Measurements from ENCODE around the gene NARS2.

DNA sequence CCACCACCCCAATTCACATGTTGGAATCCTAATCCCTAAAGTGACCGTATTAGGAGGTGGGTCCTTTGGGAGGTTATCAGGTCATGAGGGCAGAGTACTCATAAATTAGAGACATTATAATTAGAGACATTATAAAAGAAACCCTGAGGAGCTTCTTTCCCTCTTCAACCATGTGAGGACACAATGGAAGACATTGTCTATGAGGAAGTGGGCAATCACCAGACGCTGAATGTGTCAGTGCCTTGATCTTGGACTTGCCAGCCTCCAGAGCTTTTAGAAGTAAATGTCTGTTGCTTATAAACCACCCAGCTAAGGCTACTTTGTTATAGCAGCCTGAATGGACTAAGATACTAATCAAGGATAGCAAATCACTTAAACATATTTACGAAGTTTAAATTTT lies 171.8 kb downstream of the NARS2 start:
- TF ChIP-seq, protein P1, sequence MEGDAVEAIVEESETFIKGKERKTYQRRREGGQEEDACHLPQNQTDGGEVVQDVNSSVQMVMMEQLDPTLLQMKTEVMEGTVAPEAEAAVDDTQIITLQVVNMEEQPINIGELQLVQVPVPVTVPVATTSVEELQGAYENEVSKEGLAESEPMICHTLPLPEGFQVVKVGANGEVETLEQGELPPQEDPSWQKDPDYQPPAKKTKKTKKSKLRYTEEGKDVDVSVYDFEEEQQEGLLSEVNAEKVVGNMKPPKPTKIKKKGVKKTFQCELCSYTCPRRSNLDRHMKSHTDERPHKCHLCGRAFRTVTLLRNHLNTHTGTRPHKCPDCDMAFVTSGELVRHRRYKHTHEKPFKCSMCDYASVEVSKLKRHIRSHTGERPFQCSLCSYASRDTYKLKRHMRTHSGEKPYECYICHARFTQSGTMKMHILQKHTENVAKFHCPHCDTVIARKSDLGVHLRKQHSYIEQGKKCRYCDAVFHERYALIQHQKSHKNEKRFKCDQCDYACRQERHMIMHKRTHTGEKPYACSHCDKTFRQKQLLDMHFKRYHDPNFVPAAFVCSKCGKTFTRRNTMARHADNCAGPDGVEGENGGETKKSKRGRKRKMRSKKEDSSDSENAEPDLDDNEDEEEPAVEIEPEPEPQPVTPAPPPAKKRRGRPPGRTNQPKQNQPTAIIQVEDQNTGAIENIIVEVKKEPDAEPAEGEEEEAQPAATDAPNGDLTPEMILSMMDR (conservative IDR thresholded peaks at IDR 0.05 in 1 of 2, IDR thresholded peaks at IDR 0.05 in 1 of 2; ENCODE audit: extremely low read depth in 1 of 2, insufficient read depth in 1 of 2, low read depth in 1 of 2, low read length in 2 of 2): no peak
- TF ChIP-seq EZH2 (IDR thresholded peaks at IDR 0.05; ENCODE audit: borderline replicate concordance, low read length): no peak

All from mammary epithelial cell (primary cell).